ENCODE data around the gene FAM240B. TPM values are rescaled to one million over a fixed set of nuclear protein-coding genes. Genes with fewer than 3 reads are reported as not detected.

The FAM240B gene
- total and polyA plus RNA-seq, 2 experiments from 2014 or later, result not detected

DNA sequence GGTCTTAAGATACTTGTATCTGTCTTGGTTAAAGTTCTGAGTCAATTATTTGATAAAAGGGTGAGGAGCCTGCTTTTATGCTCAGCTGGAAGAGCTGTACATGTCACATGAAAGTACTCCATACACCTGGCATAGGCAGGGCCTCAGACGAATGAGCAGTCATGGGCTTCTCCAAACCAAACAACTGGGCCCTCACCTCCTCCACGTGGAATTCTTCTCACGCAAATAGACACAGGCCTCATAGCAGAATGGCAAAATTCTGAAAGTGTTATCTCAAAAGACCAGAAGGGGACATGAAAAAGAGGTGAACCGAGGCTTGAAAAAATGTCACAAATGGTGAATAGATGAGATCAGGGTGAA, 48.6 kb downstream of the FAM240B start (continued):
- TF ChIP-seq, protein P1, sequence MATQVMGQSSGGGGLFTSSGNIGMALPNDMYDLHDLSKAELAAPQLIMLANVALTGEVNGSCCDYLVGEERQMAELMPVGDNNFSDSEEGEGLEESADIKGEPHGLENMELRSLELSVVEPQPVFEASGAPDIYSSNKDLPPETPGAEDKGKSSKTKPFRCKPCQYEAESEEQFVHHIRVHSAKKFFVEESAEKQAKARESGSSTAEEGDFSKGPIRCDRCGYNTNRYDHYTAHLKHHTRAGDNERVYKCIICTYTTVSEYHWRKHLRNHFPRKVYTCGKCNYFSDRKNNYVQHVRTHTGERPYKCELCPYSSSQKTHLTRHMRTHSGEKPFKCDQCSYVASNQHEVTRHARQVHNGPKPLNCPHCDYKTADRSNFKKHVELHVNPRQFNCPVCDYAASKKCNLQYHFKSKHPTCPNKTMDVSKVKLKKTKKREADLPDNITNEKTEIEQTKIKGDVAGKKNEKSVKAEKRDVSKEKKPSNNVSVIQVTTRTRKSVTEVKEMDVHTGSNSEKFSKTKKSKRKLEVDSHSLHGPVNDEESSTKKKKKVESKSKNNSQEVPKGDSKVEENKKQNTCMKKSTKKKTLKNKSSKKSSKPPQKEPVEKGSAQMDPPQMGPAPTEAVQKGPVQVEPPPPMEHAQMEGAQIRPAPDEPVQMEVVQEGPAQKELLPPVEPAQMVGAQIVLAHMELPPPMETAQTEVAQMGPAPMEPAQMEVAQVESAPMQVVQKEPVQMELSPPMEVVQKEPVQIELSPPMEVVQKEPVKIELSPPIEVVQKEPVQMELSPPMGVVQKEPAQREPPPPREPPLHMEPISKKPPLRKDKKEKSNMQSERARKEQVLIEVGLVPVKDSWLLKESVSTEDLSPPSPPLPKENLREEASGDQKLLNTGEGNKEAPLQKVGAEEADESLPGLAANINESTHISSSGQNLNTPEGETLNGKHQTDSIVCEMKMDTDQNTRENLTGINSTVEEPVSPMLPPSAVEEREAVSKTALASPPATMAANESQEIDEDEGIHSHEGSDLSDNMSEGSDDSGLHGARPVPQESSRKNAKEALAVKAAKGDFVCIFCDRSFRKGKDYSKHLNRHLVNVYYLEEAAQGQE (IDR thresholded peaks at IDR 0.05; ENCODE audit: unreplicated experiment), result no peak

- H3K27ac Mint-ChIP-seq, result no peak overlapping the region
- no peak overlapping the region for H3K4me3 Mint-ChIP-seq
- peaks cover 23% of the 10 kb centered on the region for H3K4me1 ChIP-seq (ENCODE audit: insufficient read depth)
- no peaks in the 10 kb centered on the region for H3K36me3 ChIP-seq (ENCODE audit: insufficient read depth)
- no peak for ATAC-seq
- H3K79me2 ChIP-seq (replicated peaks; ENCODE audit: insufficient read depth), result no peaks in the 10 kb centered on the region
- peaks cover 3% of the 10 kb centered on the region; the same call in 1 of the 2 replicates for H3F3A ChIP-seq (replicated peaks; ENCODE audit: low read depth)
- H3K9me3 Mint-ChIP-seq, result no peaks in the 10 kb centered on the region
- no peaks in the 10 kb centered on the region for H4K20me1 ChIP-seq (replicated peaks; ENCODE audit: insufficient read depth)
- no peak overlapping the region for H2AFZ ChIP-seq
- H3K27me3 ChIP-seq (ENCODE audit: insufficient read depth), result no peaks in the 10 kb centered on the region
- peaks cover 5% of the 10 kb centered on the region; the same call in 2 of the 3 replicates for H3K36me3 Mint-ChIP-seq (ENCODE audit: low read depth)
- no peak overlapping the region for H3K4me3 ChIP-seq
- no peak for DNase-seq (ENCODE audit: low spot score)
- no peaks in the 10 kb centered on the region for H3K9me2 ChIP-seq (ENCODE audit: insufficient read depth)
- H3K27me3 Mint-ChIP-seq (ENCODE audit: insufficient read depth, low read depth, poor library complexity), result peaks cover 9% of the 10 kb centered on the region
- H3K4me1 Mint-ChIP-seq, result peaks cover 25% of the 10 kb centered on the region
- no peak overlapping the region for H3K4me2 ChIP-seq
- H3K27ac ChIP-seq (ENCODE audit: low read depth), result no peak overlapping the region
- TF ChIP-seq JUNB (IDR thresholded peaks at IDR 0.05; ENCODE audit: unreplicated experiment) (no peak), POLR2AphosphoS5 (IDR thresholded peaks at IDR 0.05; ENCODE audit: low read depth) (no peak), EZH2 (IDR thresholded peaks at IDR 0.05; ENCODE audit: low read depth, unreplicated experiment) (no peak), STAT1 (IDR thresholded peaks at IDR 0.05; ENCODE audit: unreplicated experiment) (no peak), NANOG (IDR thresholded peaks at IDR 0.05; ENCODE audit: borderline replicate concordance) (no peak), ZNF114 (CRISPR knock-in tag; IDR thresholded peaks at IDR 0.05) (no peak), ZNF331 (CRISPR knock-in tag; IDR thresholded peaks at IDR 0.05; ENCODE audit: low read depth) (no peak), CREB1 (CRISPR knock-in tag; IDR thresholded peaks at IDR 0.05; ENCODE audit: low read depth) (no peak)
- TF ChIP-seq, protein P2, sequence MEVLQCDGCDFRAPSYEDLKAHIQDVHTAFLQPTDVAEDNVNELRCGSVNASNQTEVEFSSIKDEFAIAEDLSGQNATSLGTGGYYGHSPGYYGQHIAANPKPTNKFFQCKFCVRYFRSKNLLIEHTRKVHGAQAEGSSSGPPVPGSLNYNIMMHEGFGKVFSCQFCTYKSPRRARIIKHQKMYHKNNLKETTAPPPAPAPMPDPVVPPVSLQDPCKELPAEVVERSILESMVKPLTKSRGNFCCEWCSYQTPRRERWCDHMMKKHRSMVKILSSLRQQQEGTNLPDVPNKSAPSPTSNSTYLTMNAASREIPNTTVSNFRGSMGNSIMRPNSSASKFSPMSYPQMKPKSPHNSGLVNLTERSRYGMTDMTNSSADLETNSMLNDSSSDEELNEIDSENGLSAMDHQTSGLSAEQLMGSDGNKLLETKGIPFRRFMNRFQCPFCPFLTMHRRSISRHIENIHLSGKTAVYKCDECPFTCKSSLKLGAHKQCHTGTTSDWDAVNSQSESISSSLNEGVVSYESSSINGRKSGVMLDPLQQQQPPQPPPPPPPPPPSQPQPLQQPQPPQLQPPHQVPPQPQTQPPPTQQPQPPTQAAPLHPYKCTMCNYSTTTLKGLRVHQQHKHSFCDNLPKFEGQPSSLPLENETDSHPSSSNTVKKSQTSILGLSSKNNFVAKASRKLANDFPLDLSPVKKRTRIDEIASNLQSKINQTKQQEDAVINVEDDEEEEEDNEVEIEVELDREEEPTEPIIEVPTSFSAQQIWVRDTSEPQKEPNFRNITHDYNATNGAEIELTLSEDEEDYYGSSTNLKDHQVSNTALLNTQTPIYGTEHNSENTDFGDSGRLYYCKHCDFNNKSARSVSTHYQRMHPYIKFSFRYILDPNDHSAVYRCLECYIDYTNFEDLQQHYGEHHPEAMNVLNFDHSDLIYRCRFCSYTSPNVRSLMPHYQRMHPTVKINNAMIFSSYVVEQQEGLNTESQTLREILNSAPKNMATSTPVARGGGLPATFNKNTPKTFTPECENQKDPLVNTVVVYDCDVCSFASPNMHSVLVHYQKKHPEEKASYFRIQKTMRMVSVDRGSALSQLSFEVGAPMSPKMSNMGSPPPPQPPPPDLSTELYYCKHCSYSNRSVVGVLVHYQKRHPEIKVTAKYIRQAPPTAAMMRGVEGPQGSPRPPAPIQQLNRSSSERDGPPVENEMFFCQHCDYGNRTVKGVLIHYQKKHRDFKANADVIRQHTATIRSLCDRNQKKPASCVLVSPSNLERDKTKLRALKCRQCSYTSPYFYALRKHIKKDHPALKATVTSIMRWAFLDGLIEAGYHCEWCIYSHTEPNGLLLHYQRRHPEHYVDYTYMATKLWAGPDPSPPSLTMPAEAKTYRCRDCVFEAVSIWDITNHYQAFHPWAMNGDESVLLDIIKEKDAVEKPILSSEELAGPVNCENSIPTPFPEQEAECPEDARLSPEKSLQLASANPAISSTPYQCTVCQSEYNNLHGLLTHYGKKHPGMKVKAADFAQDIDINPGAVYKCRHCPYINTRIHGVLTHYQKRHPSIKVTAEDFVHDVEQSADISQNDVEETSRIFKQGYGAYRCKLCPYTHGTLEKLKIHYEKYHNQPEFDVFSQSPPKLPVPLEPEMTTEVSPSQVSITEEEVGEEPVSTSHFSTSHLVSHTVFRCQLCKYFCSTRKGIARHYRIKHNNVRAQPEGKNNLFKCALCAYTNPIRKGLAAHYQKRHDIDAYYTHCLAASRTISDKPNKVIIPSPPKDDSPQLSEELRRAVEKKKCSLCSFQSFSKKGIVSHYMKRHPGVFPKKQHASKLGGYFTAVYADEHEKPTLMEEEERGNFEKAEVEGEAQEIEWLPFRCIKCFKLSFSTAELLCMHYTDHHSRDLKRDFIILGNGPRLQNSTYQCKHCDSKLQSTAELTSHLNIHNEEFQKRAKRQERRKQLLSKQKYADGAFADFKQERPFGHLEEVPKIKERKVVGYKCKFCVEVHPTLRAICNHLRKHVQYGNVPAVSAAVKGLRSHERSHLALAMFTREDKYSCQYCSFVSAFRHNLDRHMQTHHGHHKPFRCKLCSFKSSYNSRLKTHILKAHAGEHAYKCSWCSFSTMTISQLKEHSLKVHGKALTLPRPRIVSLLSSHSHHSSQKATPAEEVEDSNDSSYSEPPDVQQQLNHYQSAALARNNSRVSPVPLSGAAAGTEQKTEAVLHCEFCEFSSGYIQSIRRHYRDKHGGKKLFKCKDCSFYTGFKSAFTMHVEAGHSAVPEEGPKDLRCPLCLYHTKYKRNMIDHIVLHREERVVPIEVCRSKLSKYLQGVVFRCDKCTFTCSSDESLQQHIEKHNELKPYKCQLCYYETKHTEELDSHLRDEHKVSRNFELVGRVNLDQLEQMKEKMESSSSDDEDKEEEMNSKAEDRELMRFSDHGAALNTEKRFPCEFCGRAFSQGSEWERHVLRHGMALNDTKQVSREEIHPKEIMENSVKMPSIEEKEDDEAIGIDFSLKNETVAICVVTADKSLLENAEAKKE (CRISPR knock-in tag; IDR thresholded peaks at IDR 0.05), result no peak
- TF ChIP-seq, protein P3, sequence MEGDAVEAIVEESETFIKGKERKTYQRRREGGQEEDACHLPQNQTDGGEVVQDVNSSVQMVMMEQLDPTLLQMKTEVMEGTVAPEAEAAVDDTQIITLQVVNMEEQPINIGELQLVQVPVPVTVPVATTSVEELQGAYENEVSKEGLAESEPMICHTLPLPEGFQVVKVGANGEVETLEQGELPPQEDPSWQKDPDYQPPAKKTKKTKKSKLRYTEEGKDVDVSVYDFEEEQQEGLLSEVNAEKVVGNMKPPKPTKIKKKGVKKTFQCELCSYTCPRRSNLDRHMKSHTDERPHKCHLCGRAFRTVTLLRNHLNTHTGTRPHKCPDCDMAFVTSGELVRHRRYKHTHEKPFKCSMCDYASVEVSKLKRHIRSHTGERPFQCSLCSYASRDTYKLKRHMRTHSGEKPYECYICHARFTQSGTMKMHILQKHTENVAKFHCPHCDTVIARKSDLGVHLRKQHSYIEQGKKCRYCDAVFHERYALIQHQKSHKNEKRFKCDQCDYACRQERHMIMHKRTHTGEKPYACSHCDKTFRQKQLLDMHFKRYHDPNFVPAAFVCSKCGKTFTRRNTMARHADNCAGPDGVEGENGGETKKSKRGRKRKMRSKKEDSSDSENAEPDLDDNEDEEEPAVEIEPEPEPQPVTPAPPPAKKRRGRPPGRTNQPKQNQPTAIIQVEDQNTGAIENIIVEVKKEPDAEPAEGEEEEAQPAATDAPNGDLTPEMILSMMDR (conservative IDR thresholded peaks at IDR 0.05; ENCODE audit: low read depth in 2 of 2), result no peak
Measured at GRCh38 chr9:38670542-38671371, 49.2 kb downstream of the FAM240B start.

Measured in GM23338 (cell line).